ENCODE measurements around the gene VPS41.
"Not testable (repeated sequence)": the region's sequence is repeated elsewhere in the genome, so short reads cannot be mapped to it uniquely, and the experiment has no call there.

Gene VPS41

DNA sequence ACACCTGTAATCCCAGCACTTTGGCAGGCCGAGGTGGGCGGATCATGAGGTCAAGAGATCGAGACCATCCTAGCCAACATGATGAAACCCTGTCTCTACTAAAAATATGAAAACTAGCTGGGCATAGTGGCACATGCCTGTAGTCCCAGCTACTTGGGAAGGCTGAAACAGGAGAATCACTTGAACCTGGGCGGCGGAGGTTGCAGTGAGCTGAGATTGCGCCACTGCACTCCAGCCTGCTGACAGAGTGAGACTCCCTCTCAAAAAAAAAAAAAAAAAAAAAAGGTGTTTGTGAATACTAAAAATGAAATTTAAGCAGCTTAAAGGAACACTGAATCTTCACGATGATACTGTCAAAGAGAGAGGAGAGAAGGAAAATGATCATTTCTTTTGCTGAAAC is 54.0 kb downstream of the VPS41 start:
- DNase-seq, result not testable (repeated sequence)

DNA sequence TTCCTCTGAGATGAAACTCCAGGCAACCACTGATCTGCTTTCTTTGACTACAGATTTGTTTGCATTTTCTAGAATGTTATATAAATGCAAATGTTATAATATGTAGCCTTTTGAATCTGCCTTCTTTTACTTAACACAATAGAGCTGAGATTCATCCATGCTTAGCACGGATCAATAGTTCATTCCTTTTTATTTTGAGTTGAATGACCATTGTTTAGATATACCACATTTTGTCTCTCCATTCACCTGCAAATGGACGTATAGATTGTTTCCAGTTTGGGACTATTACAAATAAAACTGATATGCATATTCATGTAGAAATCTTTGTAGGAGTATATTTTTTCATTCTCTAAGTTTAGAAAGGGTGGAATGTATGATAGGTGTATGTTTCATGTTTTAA is 57.7 kb downstream of the VPS41 start:
- DNase-seq, result no peak

DNA sequence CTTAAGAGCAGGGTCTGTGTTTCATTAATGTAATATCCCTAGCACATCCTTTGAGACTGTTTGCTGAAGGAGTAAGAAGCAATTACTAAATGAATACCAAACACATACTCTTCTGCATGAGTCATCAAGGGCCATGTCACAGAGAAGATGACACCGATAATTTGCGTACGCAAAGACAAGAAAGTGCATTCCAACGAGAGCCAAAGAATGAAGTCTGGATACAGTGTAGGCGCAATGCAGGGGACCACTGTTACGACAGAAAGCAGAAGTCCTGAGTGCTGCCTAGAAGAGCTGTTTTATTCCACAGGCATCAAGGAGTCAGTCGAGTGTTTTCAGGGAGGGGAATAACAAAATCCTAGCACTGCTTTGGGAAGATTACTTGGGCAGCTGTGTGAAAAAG is 62.7 kb downstream of the VPS41 start:
- DNase-seq, result no peak

DNA sequence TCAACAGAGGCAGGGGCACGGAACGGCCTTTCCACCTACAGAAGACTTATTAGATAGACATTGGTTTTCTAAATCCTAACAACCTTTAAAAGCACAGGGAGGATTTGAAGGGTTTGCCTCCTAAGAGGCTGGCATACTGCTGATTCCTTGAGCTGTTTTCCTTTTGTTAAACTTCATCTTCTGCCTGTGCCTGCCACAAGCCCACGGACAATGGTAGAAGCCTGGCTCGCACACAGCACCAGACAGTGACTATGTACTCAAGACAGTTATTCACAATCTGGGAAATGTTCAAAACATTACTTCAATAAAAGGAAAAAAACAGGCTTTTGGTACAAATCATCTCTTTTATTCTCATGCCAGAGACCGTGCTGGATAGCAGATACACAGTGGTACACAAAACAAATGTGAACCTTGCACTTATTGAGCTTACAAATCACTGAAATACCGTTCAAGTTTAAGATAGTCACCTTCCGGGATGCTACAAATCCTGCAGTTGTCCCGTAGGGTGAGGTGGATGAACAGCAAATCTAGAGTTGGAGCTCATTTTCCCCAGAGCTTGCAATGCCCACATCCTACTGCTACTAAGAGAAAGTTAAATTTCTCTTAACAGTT is 63.9 kb downstream of the VPS41 start:
- DNase-seq, result no peak

DNA sequence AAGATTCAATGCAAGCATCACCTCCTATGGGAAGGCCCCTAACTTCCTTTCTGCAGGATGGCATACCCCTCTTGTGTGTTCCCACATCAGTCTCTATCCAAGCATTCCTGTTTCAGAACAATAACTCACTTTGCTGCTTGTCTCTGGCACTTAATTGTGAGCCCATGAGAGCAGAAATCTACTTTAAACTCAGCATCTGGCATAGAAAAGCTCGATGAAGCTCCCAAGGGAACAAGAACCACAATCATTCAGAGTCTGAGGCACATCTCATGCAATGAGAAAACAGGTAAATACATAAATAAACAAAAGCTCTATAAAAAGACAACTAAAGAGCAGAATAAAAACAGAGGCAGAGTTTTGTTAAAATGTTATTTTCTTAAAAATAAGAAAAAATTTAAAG is 66.2 kb downstream of the VPS41 start:
- DNase-seq, result no peak

DNA sequence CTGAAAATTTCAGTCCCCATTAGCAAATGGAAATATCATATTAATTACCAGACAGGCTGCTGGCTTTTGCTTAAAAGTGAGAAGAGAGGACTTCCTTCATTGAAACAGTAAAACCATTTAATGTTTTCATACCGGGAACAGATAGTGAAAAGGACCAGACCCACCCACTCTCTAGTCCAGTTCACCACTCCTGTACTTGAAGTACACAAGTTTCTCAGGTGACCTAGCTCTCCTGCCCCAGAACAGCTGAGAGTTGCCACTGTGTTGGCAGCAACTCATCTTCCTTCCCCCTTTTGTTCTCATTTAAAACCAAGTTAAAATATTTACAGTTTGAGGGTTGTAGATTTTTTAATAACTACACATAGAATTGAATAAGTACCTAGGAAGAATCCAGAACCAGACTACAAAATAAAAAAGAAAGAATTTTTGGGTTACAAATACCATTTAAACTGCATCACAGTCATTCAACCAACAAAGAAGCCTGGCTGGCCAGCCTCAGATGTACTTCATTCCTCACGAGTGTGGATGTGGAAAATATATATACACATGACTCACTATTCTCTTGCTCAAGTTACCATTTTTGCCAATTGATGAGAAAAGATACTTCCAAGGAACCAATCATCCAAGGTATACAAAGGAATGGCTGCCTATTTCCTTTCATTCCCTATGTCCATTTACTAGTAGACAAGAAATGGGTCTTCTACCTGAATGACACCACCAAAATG is 68.1 kb downstream of the VPS41 start:
- no peak for DNase-seq

DNA sequence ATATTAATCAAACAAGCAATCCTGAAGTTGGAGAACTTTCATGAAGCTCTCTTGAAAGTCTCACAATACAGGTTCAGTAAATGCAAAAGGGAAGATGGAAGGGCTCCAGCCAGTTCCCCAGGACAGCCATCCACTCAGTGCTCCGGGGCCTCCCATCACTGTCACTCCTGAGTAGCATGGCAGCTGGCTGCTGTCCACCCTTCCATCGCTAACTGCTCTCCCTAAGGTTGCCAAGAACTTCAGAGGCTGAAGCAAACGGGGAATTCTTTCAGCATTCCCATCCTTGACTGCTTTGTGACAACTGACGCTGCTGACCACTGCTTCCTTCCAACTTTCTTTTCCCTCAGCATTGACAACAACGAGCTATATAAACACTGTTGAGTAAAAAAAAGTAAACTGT is 69.1 kb downstream of the VPS41 start:
- DNase-seq, result no peak

DNA sequence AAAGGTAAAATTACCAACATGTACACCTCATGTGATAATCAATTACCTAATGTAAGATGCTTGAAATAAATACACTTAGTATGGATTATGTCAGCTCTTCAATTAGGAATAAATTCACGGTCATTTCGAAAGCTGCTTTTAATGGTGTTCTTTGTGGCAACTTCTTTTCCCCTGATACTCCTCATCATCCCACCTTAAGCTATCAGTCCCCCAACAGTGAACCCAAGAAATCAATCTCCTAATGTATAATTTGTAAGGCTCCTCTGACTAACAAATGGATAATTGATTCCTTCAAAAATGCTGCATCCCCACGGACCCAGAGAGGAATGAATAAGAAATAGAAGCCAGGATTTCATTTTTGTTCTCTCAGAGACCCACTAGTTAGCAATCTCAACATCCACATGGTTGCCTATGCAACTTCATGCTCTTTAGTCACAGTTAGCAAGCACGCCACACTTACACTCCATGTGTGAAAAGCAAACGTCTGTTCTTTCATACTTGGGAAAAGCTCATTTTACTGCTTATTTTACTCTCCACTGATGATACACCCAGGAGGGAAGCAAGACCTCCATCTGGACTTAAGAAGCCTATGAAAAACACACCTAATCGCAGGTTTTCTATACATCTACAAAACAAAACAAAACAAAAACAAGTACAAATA is 70.1 kb downstream of the VPS41 start:
- DNase-seq, result no peak

DNA sequence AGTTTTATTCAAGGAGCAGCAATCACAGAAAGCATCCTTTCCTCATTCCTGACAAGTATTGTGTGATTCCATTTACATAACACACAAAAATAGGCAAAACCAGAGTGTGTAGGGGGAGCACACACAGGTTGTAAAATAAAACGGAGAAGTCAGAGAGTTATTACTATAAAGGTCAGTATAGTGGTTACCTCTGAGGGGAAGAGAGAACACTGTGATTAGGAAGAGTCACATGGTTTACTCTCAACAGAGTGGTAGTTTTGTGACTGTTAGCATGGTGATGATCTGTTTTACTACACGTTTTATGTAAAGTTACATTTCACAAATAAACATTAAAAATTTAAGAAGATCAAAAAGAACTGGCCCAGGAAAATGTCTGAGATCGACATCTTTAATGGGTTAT is 74.6 kb downstream of the VPS41 start:
- no peak for DNase-seq

DNA sequence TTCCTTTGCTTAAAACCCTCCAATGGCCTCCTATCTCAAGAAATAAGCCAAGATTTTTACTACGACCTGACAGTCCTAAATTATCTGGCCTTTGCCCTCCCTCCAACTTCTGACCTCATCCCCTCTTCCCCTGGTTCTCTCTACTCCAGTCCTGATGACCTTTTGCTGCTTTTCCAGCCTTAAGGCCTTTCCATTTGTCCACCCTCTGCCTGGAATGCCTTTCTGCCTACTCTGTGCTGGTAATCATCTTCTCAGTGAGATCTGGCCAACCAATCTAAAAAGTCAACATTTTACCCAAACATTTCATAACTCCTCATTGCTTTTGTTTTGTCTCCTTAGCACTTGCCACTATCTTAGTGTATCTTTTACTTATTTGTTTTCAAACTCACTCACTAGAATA is 75.7 kb downstream of the VPS41 start:
- no peak for DNase-seq

DNA sequence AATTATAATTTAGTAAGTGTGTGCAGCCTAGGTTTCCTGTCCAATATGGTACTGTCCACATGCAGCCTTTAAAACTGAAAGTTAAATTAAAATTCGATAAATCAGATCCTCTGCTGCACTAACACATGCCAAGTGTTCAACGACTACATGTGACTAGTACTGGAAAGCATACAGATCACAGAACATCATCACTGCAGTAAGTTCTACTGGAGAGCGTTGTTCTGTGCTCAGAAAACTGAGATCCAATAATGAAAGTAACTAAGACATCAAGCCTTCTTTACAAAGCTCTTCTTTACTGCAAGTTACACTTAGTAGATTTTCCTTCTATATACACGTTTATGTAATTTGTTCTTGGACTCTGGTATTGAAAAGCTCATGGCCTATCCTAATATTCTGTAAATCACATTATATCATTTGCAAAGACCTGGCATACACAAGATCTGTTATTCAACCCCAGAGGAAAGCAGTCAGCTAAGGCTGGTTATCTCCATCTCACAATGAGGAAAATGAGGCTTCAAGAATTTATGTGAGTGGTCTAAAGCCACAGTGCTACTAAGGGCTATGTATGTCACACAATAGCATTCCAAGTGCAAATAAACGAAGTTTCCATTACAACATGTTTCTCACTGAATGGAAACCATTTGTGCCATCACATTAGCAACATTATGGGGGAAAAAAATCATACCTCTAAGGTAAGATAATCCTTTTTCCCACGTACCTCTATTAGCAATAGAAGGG is 77.6 kb downstream of the VPS41 start:
- DNase-seq, result no peak

DNA sequence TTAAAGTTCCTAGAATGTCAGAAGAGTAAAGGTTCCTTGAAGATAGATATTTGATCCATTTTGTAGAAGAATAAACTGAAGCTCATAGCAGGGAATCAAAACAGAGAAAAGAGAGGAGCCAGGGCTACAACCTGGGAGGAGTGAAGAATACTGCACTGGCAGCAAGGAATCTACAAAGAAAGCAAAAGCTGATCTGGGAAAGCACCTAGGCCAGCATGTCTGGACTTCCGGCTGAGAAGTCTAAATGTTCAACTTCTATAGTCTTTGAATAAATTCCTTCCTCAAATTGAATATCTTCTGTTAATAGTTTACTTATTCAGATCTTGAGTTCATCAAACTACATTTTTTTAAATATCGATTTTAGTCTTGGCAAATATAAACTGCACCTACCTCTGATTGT is 78.2 kb downstream of the VPS41 start:
- no peak for DNase-seq

DNA sequence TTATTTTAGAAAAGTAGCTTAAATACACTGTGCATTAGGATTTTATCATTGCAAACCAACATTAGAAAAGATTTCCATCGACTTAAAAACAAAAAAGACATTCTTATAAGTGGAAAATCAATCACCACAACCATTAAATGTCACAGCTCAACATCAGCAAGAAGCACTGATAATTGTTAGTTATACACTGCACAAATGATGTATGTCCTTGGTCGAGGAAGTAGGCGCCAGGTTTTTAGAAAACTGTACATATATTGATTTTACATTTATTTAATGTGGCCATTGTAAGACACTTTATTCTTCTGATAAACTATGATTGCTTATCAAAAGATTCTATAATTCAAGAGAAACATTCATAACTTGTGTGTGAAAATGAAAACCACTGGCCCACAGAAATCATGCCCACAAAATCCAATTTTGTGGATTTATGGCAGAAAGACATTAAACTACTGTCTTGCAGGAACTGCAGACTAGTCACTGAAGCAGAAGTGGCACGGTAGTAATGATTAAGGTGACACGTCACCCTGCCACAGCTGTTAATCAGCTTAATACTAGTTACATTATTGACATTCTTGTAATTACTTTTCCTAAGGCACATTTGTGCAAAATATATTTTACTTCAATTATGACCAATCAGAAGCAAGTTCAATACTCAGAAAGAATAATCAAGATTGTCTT is 79.4 kb downstream of the VPS41 start:
- no peak for DNase-seq

DNA sequence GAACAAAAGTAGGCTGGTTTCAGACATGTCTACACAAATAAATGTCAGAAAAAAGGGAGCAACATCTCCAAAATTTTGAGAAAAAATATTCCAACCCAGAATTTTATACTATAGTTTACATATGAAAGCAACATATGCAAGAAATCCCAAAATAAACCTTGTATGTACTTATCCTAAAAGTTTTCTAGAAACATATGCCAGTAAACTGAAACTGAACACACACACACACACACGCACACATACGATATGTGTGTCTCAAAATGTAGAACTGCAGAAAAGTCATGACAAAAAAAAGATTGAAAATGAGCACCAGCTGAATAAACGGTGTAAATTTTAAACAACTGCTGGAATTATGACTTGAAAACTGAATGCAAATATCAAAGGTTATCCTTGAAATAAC is 81.0 kb downstream of the VPS41 start:
- DNase-seq, result no peak

DNA sequence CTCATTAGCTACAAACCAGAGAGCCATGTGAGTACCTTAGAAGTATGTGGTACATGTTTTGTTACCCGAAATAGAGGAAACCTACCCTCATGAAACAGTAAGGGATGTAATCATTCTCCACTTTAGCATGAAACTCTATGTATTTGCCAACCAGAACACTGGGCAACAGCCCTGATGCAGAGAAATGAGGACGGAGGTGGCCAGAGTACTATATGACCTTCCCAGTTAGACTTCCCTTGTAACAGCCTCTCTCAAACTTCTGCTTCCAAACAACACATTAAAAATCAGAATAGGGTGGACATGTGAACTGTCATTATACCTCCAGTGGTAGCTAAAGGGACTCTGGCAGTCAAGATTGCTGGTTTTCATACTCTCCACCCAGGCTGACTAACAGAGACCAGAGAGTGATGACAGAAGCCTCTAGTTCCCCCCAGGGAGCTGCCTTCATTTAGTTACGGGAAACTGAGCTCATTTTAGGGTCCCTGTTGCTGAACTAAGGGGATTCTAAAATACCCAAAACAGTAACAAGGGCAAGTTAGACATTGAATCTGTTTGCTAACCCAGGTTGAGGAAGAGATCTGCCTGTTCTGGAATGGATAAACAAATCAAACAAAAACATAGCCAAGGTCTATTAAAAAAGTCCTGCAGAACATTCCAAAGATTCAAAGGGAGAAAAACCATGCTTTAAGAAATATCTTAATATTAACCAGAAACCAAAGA is 83.1 kb downstream of the VPS41 start:
- no peak for DNase-seq

DNA sequence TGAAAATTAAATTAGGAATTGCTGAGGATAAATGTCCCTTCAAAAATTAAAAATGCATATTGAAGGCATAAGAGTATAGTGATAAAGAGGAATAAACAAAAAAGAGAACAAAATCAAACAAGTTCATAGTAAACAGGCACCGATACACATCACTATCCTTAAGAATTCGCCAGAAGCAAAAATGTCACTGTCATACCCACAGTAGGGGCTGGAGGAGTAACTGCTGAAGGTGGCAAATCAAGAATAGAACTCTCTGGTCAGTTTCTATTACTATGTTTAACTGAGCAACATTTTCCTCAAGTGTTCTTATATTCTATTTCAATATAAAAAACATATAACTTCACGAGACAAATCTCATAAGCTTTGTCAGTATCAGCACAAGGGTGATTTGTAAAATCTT is 84.0 kb downstream of the VPS41 start:
- no peak for DNase-seq

DNA sequence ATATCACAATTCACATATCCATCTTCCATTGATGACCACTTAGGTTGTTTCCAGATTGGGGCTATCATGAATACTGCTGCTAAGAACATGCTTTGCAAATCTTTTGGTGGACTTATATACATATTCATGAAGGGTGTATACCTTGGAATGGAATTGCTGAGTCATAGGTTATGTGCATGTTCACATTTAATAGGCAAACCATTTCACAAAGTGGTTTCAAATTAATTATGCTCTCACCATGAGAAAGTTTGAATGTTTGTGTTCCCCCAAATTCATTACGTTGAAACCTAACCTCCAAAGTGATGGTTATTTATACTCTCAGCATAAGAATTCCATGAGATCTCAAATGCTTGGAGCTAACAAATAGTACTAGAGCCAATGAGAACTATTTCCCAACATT is 86.4 kb downstream of the VPS41 start:
- no peak for DNase-seq

DNA sequence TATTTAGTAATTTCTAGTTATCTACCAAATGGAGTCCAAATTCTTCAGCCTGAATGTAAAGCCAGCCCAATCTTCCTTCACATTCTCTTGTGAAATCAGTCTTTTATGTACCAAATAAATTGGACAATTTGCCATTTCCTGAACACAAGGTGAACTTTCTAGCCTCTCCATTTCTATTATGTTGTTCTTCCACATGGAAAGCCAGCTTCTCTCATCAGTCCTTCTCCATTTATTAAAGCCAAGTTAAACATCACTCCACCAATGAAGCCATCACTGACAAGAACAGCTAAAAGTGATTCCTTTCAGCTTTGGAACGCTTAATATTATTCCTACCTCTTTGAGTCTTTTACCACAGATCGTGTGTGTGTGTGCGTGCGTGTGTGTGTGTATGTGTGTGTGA is 88.4 kb downstream of the VPS41 start:
- DNase-seq, result no peak

DNA sequence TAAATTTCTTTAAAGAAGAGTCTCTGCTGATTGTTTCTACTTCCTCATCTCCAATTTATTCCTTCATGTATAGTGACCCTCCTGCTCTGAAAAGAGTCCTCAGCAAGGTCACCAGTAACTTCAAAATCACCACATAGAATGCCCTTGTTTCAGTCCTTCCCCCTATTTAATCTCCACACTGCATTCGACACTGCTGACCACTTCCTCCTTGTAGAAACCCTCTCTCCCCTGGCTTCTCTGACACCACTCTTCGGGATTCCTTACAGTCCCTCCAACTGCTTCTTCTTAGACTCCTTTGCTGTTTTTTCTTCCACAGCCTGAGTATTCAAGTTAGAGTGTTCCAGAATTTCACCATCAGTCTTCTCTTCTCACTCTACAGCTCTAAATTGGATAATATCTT is 89.5 kb downstream of the VPS41 start:
- no peak for DNase-seq

DNA sequence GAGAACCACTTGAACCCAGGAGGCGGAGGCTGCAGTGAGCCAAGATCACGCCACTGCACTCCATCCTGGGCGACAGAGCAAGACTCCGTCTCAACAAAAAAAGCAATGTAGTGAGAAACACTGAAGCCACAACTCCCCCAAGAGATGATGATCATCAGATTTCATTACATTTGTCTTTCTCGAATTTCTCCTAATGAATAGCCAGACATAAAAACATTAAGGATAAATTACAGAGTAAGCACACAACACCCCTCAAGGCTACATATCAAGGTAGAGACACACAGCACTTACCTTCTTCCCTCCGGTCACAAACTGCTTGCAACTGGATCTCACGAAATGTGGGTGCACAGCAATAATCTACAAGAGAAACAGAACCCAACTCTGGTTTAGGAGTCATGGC is 91.5 kb downstream of the VPS41 start:
- DNase-seq, result no peak

DNA sequence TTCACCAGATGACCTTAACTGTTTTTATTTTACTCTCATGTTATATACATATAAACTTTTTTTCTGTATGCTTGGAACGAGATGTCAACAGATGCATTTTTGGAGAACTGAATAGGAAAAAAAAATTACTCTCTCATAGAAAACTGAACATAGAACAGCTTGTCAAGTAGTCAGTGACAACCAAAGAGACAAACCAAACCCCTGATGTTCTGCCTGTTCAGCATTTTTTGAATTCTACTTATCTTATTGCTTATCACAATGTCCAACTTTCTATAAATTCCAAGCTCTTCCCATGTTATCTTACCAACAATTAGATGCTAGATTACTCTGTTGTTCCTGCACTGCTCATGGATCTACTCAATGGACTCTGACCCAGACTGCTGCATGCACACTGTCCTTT is 95.2 kb downstream of the VPS41 start:
- DNase-seq, result no peak

DNA sequence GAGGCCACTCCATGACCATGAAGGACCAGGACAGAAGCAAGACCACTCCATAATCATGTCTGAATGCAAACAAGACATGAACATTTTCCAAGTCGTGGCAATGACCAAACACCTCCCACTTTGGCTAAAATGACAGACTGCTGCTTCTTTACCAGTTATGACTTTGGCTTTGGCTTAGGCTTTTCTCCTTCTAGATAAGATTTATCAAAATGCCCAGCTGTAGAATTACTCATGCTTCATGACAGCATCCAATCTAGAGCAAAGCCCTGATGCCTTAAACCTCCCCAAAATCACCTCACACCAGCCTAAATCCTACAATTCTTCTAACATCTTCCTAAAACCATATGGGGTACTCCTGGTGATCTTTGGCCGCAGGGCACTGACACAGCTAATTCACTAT is 102.1 kb downstream of the VPS41 start:
- no peak for DNase-seq

DNA sequence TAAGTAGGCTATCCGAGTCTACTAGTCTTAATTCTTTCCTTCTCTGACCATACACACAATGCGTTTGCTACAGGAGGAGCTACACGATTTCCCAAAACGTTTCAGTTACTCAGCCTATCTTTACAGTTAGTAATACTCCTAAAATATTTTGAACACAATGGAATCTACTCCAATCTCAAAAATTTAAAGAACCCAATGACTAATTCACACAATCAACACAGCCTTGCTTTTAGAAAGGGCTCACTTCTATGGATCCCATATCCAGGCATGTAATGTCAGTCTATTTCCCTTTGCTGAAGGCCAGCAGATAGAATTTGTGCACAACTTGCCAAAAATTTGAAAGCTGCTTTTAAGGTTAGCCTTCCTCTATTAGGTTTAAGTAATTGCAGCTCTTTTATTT is 107.2 kb downstream of the VPS41 start:
- DNase-seq, result no peak

Data from NCI-H2081 treated with DMSO at 0.1 percent for 48 hours (cell line).